Measurements from ENCODE around the gene BCDIN3D. TPM values are rescaled to one million over a fixed set of nuclear protein-coding genes. Genes with fewer than 3 reads are reported as not detected.

BCDIN3D gene
- total RNA-seq, 2 donors from 2014 or later = 3.0 to 8.0 TPM

DNA sequence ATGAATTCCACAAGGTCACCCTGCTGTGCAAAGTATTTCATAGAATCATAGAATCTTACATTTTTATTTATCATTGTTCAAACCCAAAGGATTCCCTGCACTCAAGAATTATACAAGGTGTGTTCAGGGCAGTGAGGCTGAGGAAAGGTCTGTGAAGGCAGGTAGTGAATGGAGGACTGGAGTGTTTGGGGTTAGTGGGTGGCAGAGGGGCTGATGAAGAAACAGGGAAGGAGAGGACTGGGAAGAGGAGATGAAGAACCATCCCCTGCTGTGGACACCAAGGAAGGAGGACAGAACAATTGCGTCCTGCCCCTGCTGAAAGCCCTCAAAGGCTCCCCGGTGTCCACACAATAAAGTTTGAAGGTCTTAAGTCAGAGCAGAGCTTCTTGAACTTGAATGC is 10.8 kb upstream of the BCDIN3D start:
- H3K9me3 ChIP-seq = no peaks in the 10 kb centered on the region
- intact Hi-C loops (cut with DNase I) = no loop called here
- no peaks in the 10 kb centered on the region for H3K27me3 ChIP-seq (replicated peaks; ENCODE audit: insufficient read depth)
- H3K4me3 ChIP-seq = no peak overlapping the region
- 76% methylated on average over 2 of the region's 2 CpGs for WGBS
- no peak for TF ChIP-seq CTCF (IDR thresholded peaks at IDR 0.05)
- no peak for TF ChIP-seq POLR2AphosphoS5 (IDR thresholded peaks at IDR 0.05)
- TF ChIP-seq POLR2A (IDR thresholded peaks at IDR 0.05) = no peak
- no peak overlapping the region for H3K27ac ChIP-seq
- no peaks in the 10 kb centered on the region for H3K4me1 ChIP-seq (replicated peaks)
- H3K36me3 ChIP-seq = no peaks in the 10 kb centered on the region
- DNase-seq (ENCODE audit: low spot score) = no peak

GRCh38 chr12:49847161-49847560 is 4.3 kb upstream of the BCDIN3D start:
- 69% methylated on average over 2 of the region's 2 CpGs for WGBS
- Histone ChIP-seq H3K9me3 (no peaks in the 10 kb centered on the region), H3K27me3 (replicated peaks; ENCODE audit: insufficient read depth) (no peaks in the 10 kb centered on the region), H3K27ac (no peak overlapping the region), H3K4me1 (replicated peaks) (no peaks in the 10 kb centered on the region), H3K4me3 (no peak overlapping the region), H3K36me3 (no peaks in the 10 kb centered on the region)
- DNase-seq (ENCODE audit: low spot score) = no peak
- TF ChIP-seq CTCF (IDR thresholded peaks at IDR 0.05) (no peak), POLR2A (IDR thresholded peaks at IDR 0.05) (no peak), POLR2AphosphoS5 (IDR thresholded peaks at IDR 0.05) (no peak)
- intact Hi-C loops (cut with DNase I) = no loop called here

DNA sequence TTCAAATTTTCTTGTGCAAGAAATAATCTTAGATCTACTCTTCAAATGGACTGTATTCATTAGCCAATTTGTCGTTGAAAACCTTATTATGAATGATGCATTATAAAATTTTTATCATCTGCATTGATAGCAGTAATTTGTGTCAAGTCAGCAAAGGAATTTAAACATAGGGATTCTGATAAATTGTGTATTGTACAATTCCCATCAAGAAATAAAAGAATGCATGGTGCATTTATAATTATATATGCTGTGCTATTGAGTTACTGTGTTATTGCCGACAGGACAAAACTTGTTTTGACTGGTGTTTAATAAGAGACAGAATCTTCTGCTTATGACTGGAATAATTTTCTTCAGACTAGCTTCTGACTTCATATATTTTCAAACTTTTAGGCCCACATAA is 3.1 kb upstream of the BCDIN3D start:
- intact Hi-C loops (cut with DNase I) = no loop called here
- Histone ChIP-seq H3K4me1 (replicated peaks) (no peaks in the 10 kb centered on the region), H3K27ac (no peak overlapping the region), H3K27me3 (replicated peaks; ENCODE audit: insufficient read depth) (no peaks in the 10 kb centered on the region), H3K4me3 (no peak overlapping the region), H3K9me3 (no peaks in the 10 kb centered on the region), H3K36me3 (no peaks in the 10 kb centered on the region)
- no peak for TF ChIP-seq CTCF (IDR thresholded peaks at IDR 0.05)
- no peak for TF ChIP-seq POLR2AphosphoS5 (IDR thresholded peaks at IDR 0.05)
- TF ChIP-seq POLR2A (IDR thresholded peaks at IDR 0.05) = no peak
- DNase-seq (ENCODE audit: low spot score) = no peak
- WGBS = 68% methylated on average over 2 of the region's 2 CpGs

DNA sequence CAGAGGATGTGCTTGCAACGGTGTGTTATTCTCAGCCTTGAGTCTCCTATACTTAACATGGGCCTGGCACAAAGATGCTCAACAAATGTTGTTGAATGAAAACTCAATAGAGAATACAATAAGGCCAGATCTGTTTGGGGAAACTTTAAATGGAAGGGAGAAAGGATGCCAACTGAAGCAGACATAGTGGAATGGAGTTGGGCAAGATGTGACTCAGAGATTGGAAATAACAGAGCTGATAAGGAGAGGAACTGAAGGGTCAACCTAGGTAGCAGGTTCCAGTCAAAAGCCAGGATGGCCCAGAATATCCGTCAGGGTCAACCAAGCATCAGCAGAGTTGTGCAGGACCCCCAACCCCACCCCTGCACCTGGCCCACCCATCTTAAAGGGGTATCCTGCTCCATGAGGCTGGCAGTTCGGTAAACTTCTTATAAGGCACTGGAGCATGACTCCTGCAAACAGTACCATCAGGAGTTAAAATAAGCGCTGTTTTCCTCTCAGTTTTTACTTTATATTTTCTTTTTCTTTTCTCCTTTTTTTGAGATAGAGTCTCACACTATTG is 1.1 kb upstream of the BCDIN3D start:
- Histone ChIP-seq H3K27ac (no peak overlapping the region), H3K36me3 (no peaks in the 10 kb centered on the region), H3K4me3 (no peak overlapping the region), H3K4me1 (replicated peaks) (no peaks in the 10 kb centered on the region), H3K27me3 (replicated peaks; ENCODE audit: insufficient read depth) (no peaks in the 10 kb centered on the region), H3K9me3 (no peaks in the 10 kb centered on the region)
- intact Hi-C loops (cut with DNase I) = no loop called here
- TF ChIP-seq POLR2A (IDR thresholded peaks at IDR 0.05) (no peak), CTCF (IDR thresholded peaks at IDR 0.05) (no peak), POLR2AphosphoS5 (IDR thresholded peaks at IDR 0.05) (no peak)
- no peak for DNase-seq (ENCODE audit: low spot score)
- WGBS = 94% methylated on average over 4 of the region's 4 CpGs

- Histone ChIP-seq H3K4me1 (replicated peaks) (no peaks in the 10 kb centered on the region), H3K9me3 (no peaks in the 10 kb centered on the region), H3K27ac (peak overlapping the region; percentile 85 to 86), H3K27me3 (replicated peaks; ENCODE audit: insufficient read depth) (no peaks in the 10 kb centered on the region), H3K36me3 (no peaks in the 10 kb centered on the region), H3K4me3 (peak overlapping the region; percentile 47 to 55)
- intact Hi-C loops (cut with DNase I) = no loop called here
- TF ChIP-seq POLR2A (IDR thresholded peaks at IDR 0.05) = no peak
- TF ChIP-seq CTCF (IDR thresholded peaks at IDR 0.05) = no peak
- no peak for TF ChIP-seq POLR2AphosphoS5 (IDR thresholded peaks at IDR 0.05)
- 83% methylated on average over 7 of the region's 7 CpGs for WGBS
- no peak for DNase-seq (ENCODE audit: low spot score)
Measured at GRCh38 chr12:49843411-49843810, 505 bp upstream of the BCDIN3D start.

All from prostate gland (tissue), 2 donors.